HepG2 (cell line): ENCODE measurements around the gene MYADML2. TPM values are rescaled to one million over a fixed set of nuclear protein-coding genes. Genes with fewer than 3 reads are reported as not detected.

Source experiments
- CENPX ChIP-seq: sonication (generic); formaldehyde crosslinking; IDR thresholded peaks from 2 replicates; pipeline ENCODE4 v1.9.0; 2021; ENCODE audit warnings: mild to moderate bottlenecking, missing genetic modification reagents, moderate library complexity
- CHD2 ChIP-seq: IDR thresholded peaks from 2 replicates; pipeline ENCODE4 v1.6.1; 2011; ENCODE audit warnings: low read depth, low read length, improper control_type of control experiment
- CREB1 ChIP-seq, 2 experiments: fragments of 450-650 bp in 1 of 2; IDR thresholded peaks; 2 replicates each; pipeline ENCODE4 v1.6.1; 2016 to 2017; ENCODE audit warnings: control low read depth in 1 of 2, mild to moderate bottlenecking in 1 of 2, missing compliant biosample characterization in 1 of 2, missing genetic modification characterization in 1 of 2
- FOSL1 ChIP-seq: sonication (generic); formaldehyde crosslinking; IDR thresholded peaks from 2 replicates; pipeline ENCODE4 v1.9.0; 2021; ENCODE audit warnings: missing genetic modification reagents, borderline replicate concordance
- GATA4 ChIP-seq: sonication (generic); IDR thresholded peaks from 2 replicates; pipeline ENCODE4 v1.6.1; 2016; ENCODE audit warnings: antibody characterized with exemption, low read depth, borderline replicate concordance
- MATR3 ChIP-seq: sonication (generic); formaldehyde crosslinking; IDR thresholded peaks from 2 replicates; pipeline ENCODE4 v1.4.0; 2020; ENCODE audit warnings: missing genetic modification reagents
- PAWR ChIP-seq: sonication (generic); formaldehyde crosslinking; IDR thresholded peaks from 2 replicates; pipeline ENCODE4 v1.4.0; 2020; ENCODE audit warnings: missing genetic modification reagents, mild to moderate bottlenecking, borderline replicate concordance
- RFX3 ChIP-seq: IDR thresholded peaks from 2 replicates; pipeline ENCODE4 v1.6.1; 2016; ENCODE audit warnings: missing biosample characterization, missing genetic modification reagents
- RFX5 ChIP-seq: IDR thresholded peaks from 2 replicates; pipeline ENCODE4 v1.6.1; 2011; ENCODE audit warnings: low read depth, low read length, improper control_type of control experiment
- SRSF9 ChIP-seq: fragments of 200-400 bp; formaldehyde crosslinking; IDR thresholded peaks from 2 replicates; pipeline ENCODE4 v1.6.1; 2018; ENCODE audit warnings: borderline replicate concordance, mild to moderate bottlenecking, low read depth, low read length; ENCODE audit not compliant: insufficient read depth, poor library complexity, severe bottlenecking
- TRIM24 ChIP-seq: sonication (generic); formaldehyde crosslinking; IDR thresholded peaks from 2 replicates; pipeline ENCODE4 v1.8.0; 2022; ENCODE audit warnings: mild to moderate bottlenecking, missing genetic modification reagents
- ZBTB42 ChIP-seq: sonication (generic); formaldehyde crosslinking; IDR thresholded peaks from 2 replicates; pipeline ENCODE4 v1.5.0; 2020; ENCODE audit warnings: mild to moderate bottlenecking, missing genetic modification reagents
- ZBTB8A ChIP-seq: sonication (generic); formaldehyde crosslinking; IDR thresholded peaks from 2 replicates; pipeline ENCODE4 v1.4.0; 2020; ENCODE audit warnings: mild to moderate bottlenecking, low read depth, missing genetic modification reagents, borderline replicate concordance
- ZNF432 ChIP-seq: sonication (generic); formaldehyde crosslinking; IDR thresholded peaks from 2 replicates; pipeline ENCODE4 v1.5.0; 2020; ENCODE audit warnings: missing genetic modification reagents, mild to moderate bottlenecking, borderline replicate concordance
- ZNF530 ChIP-seq: sonication (generic); formaldehyde crosslinking; IDR thresholded peaks from 2 replicates; pipeline ENCODE4 v1.5.0; 2020; ENCODE audit warnings: low read depth, mild to moderate bottlenecking, missing genetic modification reagents
- ZNF891 ChIP-seq: sonication (generic); formaldehyde crosslinking; IDR thresholded peaks from 2 replicates; pipeline ENCODE4 v1.5.0; 2020; ENCODE audit warnings: mild to moderate bottlenecking, missing genetic modification reagents
- ZSCAN29 ChIP-seq: sonication (generic); formaldehyde crosslinking; conservative IDR thresholded peaks from 2 replicates; pipeline ENCODE4 v1.4.0; 2020; ENCODE audit warnings: mild to moderate bottlenecking, missing genetic modification reagents
- polyA plus RNA-seq, 8 experiments: library from polyadenylated mRNA; depleted of rRNA in 3 of 8; stranded (reverse) in 7 of 8; unstranded in 1 of 8; fragments of >200 nt; fragmentation: Illumina TruSeq in 4 of 8; extraction: Trizol in 4 of 8; gene quantifications; 2 replicates each; pipeline versions ENCODE4 v1.2.1 to v1.2.3, GENCODE V29; 2011 to 2016; ENCODE audit warnings: low read depth in 4 of 8, missing spikeins in 1 of 8, mixed read lengths in 1 of 8; ENCODE audit not compliant: insufficient read depth in 1 of 8
- total RNA-seq, 5 experiments: library from RNA; depleted of rRNA; stranded (reverse); fragments of >200 nt; fragmentation: Illumina TruSeq; extraction: Trizol; gene quantifications; 2 replicates each; pipeline ENCODE4 v1.2.3, GENCODE V29; 2016; ENCODE audit warnings: low read depth in 1 of 5
- TF ChIP-seq, protein P1 (sequence below): sonication (generic); formaldehyde crosslinking; conservative IDR thresholded peaks from 2 replicates; pipeline ENCODE4 v1.8.1; 2023; ENCODE audit warnings: missing genetic modification reagents
- TF ChIP-seq, protein P2 (sequence below): fragments of 450-650 bp; IDR thresholded peaks from 2 replicates; pipeline ENCODE4 v1.6.1; 2017
- TF ChIP-seq, protein P3 (sequence below): sonication (generic); formaldehyde crosslinking; IDR thresholded peaks from 2 replicates; pipeline ENCODE4 v1.5.0; 2020; ENCODE audit warnings: missing genetic modification reagents
- TF ChIP-seq, protein P4 (sequence below): sonication (generic); formaldehyde crosslinking; IDR thresholded peaks from 2 replicates; pipeline ENCODE4 v1.8.1; 2023; ENCODE audit warnings: mild to moderate bottlenecking, missing genetic modification reagents
- TF ChIP-seq, protein P5 (sequence below): sonication (generic); formaldehyde crosslinking; IDR thresholded peaks from 2 replicates; pipeline ENCODE4 v1.8.1; 2023; ENCODE audit warnings: mild to moderate bottlenecking, missing genetic modification reagents, borderline replicate concordance

The MYADML2 gene
- total and polyA plus RNA-seq, 2 of the 13 experiments (the other 11 are each of a cell fraction or from before 2014, with no cell fraction given) = not detected

DNA sequence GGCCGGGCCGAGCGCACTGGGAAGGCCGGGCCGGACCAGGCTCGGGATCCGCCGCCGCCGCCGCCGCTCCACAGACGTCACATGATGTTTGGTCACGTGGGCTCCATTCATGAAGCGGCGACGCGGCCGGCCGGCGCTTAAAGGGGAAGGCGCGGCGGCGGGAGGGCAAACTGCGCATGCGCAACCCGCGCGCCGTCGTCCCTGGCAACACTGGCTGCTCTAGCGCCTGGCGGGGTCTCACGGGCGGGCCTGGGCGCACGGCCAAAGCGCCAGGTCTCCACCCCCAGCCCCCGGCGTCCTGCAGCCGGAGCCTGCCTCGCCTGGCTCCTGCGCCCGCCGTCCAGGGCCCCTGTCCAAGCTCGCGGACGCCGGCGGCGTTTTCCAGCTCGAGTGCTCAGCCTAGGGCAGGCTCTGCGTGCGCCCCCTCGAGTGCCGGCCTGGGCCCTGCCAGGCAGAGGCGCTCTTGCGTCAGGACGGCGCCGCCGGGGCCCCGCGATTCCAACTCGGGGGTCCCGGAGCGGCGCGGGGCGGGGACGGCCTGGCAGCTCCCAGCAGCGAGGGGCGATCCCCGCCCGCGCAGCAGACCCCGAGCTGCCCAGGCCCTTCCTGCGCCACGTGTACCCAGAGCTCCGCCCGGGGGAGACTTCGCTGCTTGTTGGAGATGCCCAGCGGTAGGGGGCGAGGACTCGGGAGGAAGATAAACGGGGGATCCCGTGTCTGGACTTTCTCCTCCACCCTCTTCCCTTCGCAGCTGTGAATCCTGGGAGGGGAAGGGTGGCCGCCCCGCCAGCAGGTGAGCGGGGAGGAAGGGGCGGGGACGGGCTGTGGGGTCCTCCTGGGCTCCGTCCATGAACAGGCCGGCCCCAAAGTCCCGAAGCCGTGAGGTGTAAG lies 19.1 kb downstream of the MYADML2 start, which contains the start of gene MAFG (continued):
- TF ChIP-seq SRSF9 = no peak
- TF ChIP-seq ZNF432 (CRISPR knock-in tag) = no peak
- peak; percentile 85; the same call in 1 of the 2 replicates for TF ChIP-seq ZSCAN29 (CRISPR knock-in tag)
- TF ChIP-seq CHD2 = no peak
- no peak for TF ChIP-seq MATR3 (CRISPR knock-in tag)
- TF ChIP-seq, protein P1, sequence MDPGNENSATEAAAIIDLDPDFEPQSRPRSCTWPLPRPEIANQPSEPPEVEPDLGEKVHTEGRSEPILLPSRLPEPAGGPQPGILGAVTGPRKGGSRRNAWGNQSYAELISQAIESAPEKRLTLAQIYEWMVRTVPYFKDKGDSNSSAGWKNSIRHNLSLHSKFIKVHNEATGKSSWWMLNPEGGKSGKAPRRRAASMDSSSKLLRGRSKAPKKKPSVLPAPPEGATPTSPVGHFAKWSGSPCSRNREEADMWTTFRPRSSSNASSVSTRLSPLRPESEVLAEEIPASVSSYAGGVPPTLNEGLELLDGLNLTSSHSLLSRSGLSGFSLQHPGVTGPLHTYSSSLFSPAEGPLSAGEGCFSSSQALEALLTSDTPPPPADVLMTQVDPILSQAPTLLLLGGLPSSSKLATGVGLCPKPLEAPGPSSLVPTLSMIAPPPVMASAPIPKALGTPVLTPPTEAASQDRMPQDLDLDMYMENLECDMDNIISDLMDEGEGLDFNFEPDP = no peak
- no peak for TF ChIP-seq ZBTB42 (CRISPR knock-in tag)
- TF ChIP-seq, protein P2, sequence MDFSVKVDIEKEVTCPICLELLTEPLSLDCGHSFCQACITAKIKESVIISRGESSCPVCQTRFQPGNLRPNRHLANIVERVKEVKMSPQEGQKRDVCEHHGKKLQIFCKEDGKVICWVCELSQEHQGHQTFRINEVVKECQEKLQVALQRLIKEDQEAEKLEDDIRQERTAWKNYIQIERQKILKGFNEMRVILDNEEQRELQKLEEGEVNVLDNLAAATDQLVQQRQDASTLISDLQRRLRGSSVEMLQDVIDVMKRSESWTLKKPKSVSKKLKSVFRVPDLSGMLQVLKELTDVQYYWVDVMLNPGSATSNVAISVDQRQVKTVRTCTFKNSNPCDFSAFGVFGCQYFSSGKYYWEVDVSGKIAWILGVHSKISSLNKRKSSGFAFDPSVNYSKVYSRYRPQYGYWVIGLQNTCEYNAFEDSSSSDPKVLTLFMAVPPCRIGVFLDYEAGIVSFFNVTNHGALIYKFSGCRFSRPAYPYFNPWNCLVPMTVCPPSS = no peak
- TF ChIP-seq, protein P3, sequence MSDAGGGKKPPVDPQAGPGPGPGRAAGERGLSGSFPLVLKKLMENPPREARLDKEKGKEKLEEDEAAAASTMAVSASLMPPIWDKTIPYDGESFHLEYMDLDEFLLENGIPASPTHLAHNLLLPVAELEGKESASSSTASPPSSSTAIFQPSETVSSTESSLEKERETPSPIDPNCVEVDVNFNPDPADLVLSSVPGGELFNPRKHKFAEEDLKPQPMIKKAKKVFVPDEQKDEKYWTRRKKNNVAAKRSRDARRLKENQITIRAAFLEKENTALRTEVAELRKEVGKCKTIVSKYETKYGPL = no peak; the same call in 1 of the 2 replicates
- TF ChIP-seq RFX5 = no peak; the same call in 1 of the 2 replicates
- TF ChIP-seq ZNF530 (CRISPR knock-in tag) = no peak
- TF ChIP-seq, protein P4, sequence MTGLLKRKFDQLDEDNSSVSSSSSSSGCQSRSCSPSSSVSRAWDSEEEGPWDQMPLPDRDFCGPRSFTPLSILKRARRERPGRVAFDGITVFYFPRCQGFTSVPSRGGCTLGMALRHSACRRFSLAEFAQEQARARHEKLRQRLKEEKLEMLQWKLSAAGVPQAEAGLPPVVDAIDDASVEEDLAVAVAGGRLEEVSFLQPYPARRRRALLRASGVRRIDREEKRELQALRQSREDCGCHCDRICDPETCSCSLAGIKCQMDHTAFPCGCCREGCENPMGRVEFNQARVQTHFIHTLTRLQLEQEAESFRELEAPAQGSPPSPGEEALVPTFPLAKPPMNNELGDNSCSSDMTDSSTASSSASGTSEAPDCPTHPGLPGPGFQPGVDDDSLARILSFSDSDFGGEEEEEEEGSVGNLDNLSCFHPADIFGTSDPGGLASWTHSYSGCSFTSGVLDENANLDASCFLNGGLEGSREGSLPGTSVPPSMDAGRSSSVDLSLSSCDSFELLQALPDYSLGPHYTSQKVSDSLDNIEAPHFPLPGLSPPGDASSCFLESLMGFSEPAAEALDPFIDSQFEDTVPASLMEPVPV = no peak; the same call in 1 of the 2 replicates
- peak; percentile 19; the same call in 1 of the 2 replicates for TF ChIP-seq ZBTB8A (CRISPR knock-in tag)
- TF ChIP-seq CENPX = no peak
- TF ChIP-seq PAWR (CRISPR knock-in tag) = no peak
- no peak for TF ChIP-seq FOSL1
- TF ChIP-seq TRIM24 (CRISPR knock-in tag) = no peak
- TF ChIP-seq RFX3 (CRISPR knock-in tag) = peak; percentile 81
- TF ChIP-seq GATA4 = no peak; the same call in 1 of the 2 replicates
- TF ChIP-seq, protein P5, sequence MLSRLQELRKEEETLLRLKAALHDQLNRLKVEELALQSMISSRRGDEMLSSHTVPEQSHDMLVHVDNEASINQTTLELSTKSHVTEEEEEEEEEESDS = no peak; the same call in 1 of the 2 replicates
- no peak; the same call in 1 of the 2 replicates for TF ChIP-seq ZNF891
- TF ChIP-seq CREB1 (IDR thresholded peaks at IDR 0.05) = peak; percentile 83
- no peak for TF ChIP-seq CREB1 (CRISPR knock-in tag; IDR thresholded peaks at IDR 0.05)
